Stimulated activated CD8-positive, alpha-beta memory T cell treated with anti-CD3 and anti-CD28 coated beads, Interleukin-4, amount 100 ng/mL, for 4 hours (primary cell): ENCODE measurements around the gene PGD.
"Not testable (repeated sequence)": the region's sequence is repeated elsewhere in the genome, so short reads cannot be mapped to it uniquely, and the experiment has no call there.

Experiments used
- DNase-seq, 2 donors: peaks; one replicate each; pipeline ENCODE4 v3.0.0-alpha.2; 2020; ENCODE audit warnings: low read depth in 2 of 2, low spot score in 1 of 2

Gene PGD

GRCh38 chr1:10398734-10399443 lies at the start of gene PGD:
TSS of gene PGD (plus strand) at chr1:10399064. CDS start at chr1:10399118, 54 bp downstream.
- peak; percentile 92 to 97 for DNase-seq

DNA sequence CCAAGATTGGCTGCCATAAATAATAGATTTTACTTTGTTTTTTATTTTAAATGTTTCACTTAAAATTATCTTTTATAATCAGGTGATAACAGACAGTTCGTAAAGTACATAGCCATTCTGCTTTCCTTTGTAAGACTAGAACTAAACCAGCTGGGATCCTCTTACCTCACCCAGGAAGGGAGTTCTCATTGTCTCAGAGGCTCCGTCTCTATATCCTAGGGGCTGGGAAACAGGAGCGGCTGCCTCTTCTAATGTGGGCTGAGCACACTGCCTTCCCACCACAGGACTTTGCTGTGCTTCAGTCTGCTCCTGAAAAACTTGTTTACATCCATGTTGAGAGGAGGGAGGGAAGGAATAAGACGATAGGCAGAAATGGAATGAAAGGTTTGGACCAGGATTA lies 45.6 kb upstream of the PGD start:
- DNase-seq: no peak

DNA sequence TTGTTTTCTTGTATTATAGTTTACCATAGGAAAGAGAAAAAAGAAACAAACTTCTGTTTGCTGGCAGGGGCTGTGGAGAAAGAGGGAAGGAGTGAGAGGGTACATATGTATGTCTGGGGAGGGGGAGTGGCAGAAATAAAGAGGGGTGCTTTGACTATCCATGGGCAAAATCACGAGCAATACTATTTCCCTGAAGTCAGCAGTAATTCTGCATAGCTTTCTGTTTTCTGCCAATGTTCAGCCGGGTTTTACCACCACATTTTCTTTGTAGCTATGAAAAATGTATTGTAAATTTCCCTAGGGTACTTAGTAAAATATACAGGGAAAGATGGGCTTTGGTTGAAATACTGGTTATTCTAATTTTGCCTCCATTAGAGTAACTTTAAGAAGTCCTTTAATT lies 45.2 kb upstream of the PGD start:
- no peak for DNase-seq

DNA sequence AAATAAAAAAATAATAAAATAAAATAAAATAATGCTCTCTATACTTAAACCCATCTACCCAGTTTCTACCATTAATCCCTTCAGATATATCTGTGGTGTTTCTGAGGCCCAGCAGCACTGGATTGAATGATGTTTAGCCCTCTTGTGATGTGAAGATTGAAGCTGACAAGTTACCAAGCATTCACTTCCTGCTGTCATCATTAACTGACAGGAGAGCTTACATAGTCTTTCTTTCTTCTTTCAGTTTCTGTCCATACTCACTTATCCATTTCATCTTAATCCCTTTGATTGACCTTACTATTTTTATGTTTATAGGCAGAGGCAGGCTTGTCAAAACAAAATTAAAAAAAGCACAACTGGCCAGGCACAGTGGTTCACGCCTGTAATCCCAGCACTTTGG lies 38.8 kb upstream of the PGD start:
- DNase-seq: no peak

- DNase-seq: no peak
These were observed 37.3 kb upstream of the PGD start for GRCh38 chr1:10361515-10361914.

DNA sequence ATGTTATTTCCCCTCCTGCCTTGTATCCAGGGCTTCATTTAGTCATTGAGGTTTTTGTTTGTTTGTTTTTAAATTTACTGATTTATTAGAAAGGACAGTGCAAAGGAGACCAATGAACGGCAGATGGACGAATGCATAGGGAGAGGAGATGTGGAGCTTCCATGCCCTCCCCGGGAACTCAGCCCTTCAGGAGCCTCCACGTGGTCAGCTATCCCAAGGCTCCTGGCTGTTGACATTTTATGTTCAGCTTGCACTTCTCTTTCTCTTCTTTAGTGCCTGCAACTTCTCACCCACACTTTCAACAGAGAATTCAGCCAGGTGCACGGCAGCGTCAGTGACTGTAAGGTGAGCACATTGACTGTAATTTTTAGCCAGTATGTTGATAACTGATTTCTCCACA lies 30.7 kb upstream of the PGD start:
- no peak for DNase-seq

- DNase-seq: no peak
These were observed 24.4 kb upstream of the PGD start for GRCh38 chr1:10374442-10374860.

- DNase-seq: not testable (repeated sequence)
These were observed 21.4 kb upstream of the PGD start for GRCh38 chr1:10377365-10378029.

DNA sequence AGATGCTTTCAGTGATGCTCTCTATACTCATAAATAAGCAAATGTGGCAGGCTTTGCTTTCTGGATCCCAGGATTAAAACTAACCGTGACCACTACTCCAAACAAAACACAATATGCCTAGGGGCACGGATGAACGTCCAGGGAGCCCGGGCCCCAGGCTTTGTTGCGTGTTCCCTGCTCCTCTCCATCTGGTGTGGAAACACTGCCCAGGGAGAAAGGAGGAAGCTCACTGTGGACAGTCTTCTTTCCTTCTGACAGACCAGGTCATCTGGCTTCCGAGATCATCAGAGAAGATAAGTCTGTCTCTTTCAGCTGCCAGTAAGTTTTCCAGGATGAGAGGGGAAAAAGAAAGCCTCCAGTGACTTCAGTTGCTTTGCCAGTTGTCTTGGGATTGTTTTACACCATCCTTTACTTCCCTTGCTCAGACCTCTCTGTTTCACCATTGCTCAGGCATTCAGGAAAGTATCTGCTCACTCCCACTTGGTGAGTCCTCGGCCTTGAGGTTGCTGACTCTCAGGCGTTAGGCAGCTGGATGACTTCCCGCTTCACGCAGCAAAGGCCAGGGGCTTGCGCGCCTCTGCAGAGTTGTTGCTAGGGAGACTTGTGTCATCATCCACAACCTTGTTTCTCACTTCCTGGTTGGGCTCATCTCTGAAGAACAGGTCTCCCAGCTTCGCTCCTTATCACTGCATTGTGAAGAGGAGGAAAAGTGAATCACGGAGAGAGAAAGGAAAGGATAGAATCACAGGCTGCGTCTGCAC lies 20.6 kb upstream of the PGD start:
- DNase-seq: no peak

DNA sequence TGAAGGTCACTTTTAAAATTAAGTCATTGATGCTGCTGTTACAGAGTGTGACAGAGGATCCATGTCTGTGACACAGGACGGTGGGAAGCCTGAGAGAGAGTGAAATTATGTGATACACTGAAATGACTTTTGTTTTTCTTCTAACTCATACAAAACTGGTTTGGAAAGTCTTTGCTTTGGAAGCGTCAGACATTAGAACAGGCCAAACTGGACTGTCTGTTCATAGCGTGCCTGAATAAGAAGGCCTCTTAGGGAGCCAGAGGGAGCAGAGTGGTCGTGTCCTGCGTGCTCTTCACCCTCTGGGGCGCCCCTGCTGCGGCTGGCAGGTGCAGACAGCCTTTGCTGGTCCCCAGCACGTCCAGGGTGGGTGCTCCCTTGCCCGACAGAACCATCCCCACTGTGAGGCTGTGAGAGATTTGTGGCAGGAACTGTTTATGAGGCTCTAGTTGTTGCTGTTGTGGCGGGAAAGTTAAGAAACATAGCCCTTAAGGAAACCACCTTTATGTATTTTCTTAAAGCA lies 19.7 kb upstream of the PGD start:
- no peak for DNase-seq

DNA sequence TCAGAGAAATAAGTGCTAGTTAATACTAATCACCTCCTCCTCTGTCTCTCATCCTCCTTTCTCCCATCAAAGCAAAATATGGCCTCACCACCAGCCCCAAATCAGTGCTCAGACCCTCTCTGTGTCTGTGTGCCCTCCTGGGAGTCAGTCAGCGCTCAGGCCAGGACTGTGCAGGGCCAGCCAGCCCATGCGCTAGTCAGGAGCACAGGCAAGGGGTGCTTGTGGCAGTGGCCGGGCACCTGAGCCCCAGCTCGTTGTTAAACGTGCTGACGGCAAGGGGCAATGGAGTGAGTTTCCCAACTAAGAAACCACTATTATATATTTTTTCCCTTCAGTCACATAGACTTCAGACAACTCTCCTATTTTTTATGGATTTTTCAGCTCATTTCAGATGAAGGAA lies 19.2 kb upstream of the PGD start:
- no peak for DNase-seq

DNA sequence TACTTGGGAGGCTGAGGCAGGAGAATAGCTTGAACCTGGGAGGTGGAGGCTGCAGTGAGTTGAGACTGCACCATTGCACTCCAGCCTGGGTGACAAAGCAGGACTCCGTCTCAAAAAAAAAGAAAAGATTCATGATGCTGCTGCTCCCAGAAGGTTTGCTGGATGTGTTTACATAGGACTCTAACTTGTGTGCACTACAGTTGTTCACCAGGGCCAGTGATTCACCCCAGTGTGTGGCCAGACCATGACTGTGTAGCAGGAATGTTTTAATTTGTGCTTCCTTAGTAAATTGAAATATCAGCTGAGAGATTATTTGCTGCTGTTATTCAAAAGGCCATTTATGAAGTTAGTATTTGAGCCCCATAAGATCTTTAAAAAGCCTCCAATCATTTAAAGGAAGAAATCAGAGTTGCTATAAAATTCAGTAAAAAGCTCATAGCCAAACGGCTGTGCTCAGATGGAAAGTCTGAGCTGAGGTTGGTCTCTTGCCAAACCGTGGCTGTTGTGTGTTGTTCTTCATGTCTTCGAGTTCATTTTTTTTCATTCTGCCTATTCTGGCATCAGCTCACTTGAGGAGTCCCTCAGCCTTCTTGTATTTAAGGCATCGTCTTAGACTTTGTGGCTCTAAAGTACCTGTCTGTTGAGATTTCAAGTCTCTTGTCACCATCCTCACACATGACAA lies 18.1 kb upstream of the PGD start:
- DNase-seq: no peak

DNA sequence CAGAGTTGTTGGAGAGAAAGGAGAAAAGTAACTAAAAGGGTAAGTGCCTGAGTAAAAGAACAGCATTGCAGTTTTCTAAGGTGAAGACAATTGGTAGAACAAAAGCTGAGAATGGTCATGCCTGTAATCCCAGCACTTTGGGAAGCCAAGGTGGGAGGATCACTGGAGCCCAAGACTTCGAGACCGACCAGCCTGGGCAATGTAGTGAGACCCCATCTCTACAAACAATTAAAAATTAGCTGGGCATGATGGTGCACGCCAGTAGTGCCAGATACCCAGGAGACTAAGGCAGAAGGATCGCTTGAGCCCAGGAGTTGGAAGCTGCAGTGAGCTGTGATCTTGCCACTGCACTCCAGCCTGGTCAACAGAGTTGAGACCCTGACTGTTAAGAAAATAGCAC lies 15.2 kb upstream of the PGD start:
- DNase-seq: no peak

GRCh38 chr1:10384219-10384618 lies 14.6 kb upstream of the PGD start:
- DNase-seq: no peak

DNA sequence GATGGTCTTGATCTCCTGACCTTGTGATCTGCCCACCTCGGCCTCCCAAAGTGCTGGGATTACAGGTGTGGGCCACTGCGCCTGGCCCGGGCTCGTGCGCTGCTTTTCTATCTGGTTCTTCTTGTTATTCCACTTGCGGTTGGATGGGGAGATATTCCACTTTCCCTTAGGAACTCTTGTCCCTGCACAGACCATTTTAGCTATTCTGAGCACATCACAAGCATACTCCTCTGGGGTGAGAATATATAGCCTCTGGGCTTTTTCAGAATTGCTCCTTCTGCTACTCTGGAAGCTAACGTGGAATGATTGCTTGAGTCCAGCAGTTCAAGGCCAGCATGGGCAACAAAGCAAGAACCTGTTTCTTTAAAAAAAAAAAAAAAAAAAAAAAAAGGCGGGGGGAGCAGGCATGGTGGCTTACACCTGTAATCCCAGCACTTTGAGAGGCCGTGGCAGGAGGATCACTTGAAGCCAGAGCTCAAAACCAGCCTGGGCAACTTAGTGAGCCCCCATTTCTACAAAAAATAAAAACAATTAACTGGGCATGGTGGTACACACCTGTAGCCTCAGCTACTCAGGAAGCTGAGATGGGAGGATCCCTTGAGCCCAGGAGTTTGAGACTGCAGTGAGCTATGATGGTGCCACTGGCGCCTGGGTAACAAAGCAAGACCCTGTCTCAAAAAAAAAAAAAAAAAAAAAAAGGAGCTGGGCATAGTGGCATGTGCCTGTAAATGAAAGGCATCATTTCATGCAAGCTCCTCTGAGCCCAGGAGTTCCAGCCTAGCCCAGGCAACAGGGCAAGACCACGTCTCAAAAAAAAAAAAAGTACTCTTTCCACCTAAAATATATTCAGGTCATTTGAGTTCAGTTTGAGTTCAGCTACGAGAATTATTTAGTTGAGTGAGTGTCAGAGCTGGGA lies 11.8 kb upstream of the PGD start:
- DNase-seq: no peak

- no peak for DNase-seq
These were observed 11.0 kb upstream of the PGD start for GRCh38 chr1:10387677-10388386.

DNA sequence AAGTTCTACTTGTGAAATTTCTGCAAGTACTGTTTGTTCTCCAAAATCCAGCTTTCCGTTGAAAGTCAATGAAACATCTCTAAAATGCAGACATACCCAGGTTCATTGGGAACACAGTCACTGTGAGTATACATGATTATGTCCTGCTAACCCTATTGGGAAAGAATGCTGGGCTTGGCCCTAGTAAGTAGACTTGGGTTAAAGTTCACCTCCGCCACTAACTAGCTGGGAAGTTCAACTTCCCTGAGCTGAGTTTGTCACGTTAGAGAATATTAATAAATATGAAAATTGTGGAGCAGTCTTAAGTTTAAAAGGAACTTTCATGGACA lies 10.5 kb upstream of the PGD start:
- DNase-seq: no peak

DNA sequence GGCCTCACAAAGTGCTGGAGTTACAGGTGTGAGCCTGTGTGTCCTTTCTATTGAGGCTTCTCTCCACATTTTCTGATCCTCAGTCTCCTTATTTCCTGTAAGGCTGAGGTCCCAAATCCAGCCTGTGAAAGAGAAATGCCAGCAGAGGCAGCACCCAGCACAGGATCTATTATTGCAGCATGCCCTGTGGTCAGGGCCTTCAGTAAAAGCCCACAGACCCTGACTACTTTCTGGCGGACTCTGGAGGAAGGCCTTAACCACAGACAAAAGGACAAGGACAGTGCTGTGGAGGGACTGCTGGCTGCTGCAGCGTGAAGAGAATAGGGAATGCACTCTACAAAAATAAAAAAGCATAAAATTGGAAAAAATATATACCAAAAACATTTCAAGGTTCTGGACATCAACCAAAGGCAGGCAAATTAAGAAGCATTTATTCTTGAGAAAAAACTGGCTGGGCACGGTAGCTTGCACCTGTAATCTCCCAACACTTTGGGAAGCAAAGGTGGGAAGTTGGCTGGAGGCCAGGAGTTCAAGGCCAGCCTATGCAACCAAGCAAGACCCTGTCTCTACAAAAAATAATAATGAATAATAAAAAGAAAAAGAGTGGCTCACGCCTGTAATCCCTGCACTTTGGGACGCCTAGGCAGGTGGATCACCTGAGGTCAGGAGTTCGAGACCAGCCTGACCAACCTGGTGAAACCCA lies 9.4 kb upstream of the PGD start:
- no peak for DNase-seq

DNA sequence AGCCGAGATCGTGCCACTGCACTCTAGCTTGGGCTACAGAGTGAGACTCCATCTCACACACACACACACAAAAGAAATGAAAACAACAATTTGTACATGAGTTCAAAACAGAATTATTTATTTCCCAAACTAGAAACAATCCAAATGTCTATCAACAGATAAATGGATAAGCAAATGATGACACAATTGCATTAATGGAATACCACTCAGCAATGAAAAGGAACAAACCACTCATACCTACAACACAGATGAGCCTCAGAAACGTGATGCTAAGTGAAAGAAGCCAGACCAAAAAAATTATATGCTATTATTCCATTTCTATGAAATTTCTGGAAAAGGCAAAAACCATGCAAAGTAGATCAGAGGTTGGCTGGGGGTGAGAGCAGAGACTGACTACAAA lies 2.0 kb upstream of the PGD start:
- no peak for DNase-seq
